GM21737 (cell line): Measurements from ENCODE around the gene RUNX2.

Source experiments
- ATAC-seq: cut with Tn5 transposase; IDR thresholded peaks from one replicate; pipeline ENCODE4 v1.9.1; 2021; ENCODE audit warnings: mild to moderate bottlenecking, moderate library complexity; ENCODE audit not compliant: unreplicated experiment

The RUNX2 gene

GRCh38 chr6:45507186-45507585 lies 179.1 kb downstream of the RUNX2 start:
- ATAC-seq, result no peak

DNA sequence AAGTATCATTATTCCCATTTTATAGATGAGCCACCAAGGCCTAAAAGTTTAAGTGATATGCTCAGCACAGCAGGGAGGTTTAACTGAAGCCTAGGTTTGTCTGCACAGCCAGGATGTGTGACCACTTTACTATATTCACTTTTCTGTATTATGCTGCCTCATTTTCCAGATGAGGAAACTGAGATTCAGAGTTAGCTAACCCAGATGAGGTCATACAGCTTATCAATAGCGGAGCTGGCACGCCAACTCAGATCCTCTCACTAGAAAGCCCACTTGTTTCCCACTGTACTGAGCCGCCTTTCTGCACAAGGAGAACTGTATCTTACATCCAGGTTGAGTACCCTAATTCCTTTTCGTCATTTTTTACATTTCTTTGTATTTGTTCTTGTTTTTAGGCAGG lies 181.3 kb downstream of the RUNX2 start:
- no peak for ATAC-seq

DNA sequence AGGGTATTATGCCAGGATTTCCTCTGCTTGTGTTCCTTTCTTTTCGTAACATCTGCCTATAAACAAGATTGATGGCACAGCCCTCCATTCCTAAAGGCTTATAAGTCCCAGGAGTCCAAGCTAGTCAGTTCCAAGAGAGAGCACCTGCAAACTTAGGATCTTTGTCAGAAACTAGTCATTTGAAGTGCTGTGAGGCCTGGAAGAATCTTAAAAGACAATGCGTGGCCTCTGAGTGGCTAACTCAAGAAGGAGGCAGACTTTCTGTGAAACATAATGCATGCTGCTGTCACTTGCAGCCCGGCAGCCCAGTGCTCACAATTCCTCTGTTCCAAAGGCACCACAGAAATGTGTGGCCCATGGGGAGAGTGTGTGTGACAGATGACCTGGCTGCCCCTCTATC lies 184.6 kb downstream of the RUNX2 start:
- no peak for ATAC-seq

- ATAC-seq, result no peak
Observed at GRCh38 chr6:45513213-45513618, 185.1 kb downstream of the RUNX2 start.

DNA sequence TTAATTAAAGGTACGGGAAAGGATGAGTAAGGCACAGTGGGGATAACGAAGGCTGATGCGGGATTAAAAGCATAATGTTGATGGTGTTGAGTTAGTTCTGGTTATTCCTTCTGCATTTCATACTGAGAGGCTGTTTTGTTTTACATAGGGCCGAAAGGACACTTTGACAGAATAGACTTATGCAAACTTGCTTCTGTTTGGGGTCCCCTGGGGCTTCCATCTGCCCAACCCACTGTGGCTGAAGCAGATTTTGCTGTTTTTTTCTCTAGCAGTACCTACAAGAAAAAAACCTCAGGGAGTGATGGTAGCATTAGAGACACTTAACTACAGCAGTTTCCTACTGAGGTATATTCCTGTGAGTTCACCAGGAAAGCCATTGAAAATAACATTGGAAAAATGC lies 185.7 kb downstream of the RUNX2 start:
- no peak for ATAC-seq

DNA sequence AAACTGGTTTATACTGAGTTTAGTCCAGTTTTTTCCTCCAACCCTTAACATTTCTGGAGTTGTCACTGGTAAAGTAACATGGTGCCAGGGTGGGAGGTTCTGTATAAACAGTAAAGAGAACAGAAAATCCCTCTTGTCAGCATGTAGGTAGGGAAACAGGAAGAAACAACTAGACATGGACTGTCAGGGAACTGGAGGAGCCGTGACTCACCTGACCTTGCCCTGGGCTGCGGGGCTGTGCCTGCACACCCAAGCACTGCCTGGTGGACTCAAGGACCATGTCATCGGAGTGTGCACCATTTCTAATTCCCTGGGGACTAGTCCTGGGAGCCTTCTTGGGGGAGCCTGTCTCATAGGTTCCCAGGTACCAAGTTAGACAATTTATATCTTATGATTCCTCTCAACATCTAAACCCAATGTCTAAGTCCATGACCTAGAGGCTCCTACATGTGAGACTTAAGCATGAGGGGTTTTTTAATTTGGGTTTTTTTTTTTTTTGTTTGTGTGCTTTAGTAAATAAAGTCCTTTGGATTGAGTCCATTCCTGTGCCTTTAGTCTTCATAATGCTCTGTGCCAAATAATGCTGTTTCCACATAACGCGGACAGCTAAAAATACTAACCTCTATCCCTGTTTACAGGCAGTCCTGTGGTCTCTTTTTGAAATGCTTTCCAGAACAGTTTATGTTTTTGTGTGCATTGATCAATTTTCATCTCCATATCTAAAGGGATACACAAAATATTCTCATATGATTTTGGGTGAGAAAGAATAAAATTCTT lies 186.5 kb downstream of the RUNX2 start:
- ATAC-seq, result no peak

- ATAC-seq, result no peak
Observed at GRCh38 chr6:45518013-45518720, 190.0 kb downstream of the RUNX2 start.

GRCh38 chr6:45521226-45521625 lies 193.1 kb downstream of the RUNX2 start:
- ATAC-seq, result no peak

DNA sequence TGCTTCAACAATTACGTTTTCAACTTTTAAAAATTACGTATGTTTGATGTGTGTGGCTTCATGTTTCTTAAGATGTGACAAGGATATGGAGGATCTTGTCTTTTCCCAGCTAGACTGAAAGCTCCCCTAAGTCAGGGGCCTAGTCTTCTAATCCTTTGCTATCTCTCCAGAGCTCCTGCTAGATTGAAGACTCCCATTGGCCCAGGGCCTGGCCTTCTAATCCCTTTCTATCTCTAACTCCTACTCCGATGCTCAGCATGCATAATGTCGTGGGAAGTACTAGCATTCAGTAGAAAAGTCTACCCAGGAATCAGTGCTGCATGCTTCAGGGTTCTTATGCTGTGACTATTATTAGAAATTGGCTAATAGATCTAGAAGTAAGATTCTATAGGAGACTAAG lies 194.4 kb downstream of the RUNX2 start:
- ATAC-seq, result no peak

GRCh38 chr6:45527210-45527609 lies 199.1 kb downstream of the RUNX2 start:
- no peak for ATAC-seq

DNA sequence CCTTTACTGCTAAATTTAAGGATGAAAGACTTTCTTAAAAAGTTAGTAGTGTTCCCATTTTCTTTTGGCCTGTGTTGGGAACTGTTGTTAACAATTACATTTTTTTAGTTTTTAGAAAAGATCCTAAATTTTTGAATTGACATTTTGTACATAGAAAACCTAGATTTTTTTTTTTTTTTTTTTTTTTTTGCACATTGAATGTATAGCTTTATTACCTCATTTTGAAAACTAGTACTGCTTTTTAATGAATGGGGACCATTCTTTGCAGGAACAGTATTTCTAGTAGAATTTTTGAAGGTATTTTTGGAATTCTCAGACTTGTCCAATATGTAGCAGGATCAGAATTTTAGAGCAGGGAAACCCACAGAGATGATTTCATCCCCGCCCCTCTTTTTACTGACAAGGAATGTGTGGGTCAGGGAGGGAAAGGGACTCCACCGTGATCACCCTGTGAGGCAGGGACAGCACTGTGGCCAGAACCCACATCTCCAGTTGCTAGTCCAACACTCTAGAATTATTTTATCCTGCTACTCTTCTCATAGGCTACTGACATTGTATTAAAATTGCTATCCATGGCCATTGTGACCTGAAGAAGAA lies 204.0 kb downstream of the RUNX2 start:
- ATAC-seq, result no peak

DNA sequence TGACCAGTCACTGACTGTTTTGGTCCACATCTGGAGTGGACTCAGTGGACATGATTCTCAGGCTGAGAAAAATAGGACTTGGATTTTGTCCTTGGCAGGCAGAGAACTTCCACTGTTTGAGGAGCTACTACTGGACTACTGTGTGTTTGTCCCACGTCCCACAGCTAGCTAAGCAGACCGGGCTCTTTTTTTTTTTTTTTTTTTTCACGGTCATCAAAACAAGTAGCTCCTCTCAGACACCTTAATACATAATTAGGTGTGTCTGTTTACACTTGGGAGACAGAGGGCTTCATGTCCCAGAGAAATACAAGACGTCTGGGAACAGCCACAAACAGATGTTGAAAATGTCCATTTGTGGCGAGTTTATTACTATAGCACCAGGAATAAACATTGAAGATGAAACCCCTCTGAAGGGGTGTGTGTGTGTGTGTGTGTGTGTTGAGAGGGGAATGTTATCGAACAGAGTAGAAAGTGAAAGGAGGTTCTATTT lies 204.6 kb downstream of the RUNX2 start:
- ATAC-seq, result no peak

DNA sequence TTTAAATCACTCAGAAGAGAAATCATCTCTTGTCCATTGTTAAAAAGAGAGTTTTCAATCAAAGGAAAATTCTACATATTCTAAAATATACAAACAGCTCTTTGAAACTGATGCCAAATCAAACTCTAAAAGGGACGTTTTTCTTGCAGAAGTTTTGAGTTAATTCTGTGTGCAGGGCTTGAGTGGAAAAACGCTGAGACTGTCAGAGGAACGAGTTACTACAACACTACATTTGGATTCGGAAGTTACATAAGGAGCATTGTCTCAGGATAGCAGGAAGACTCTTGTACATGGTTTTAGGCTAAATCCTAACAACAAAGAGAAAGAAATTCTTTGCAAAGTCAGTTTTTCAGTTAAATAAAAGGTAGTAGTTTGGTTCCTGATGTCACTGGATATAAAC lies 205.3 kb downstream of the RUNX2 start:
- ATAC-seq, result no peak

DNA sequence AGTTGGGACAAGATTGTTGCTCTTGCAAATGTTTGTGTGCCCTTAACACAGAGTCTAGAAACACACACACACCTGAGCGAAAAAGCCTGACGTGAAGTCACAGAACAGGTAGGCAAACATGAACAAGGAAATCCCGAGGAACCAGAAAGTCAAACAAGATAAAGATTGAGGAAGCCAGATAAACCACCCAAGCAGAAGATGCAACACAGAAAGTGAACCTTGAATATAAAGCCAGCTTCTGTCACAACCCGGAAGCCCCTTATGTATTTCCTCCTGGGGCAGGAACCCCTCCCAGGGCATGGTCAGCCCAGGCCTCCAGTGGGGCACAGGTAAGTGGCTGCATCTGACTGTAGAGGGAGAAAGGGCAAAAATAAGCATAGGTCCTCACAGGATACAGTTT lies 207.8 kb downstream of the RUNX2 start:
- ATAC-seq, result no peak

- no peak for ATAC-seq
Observed at GRCh38 chr6:45537539-45537938, 209.4 kb downstream of the RUNX2 start.

- no peak for ATAC-seq
Observed at GRCh38 chr6:45538641-45539547, 210.8 kb downstream of the RUNX2 start.

- no peak for ATAC-seq
Observed at GRCh38 chr6:45540375-45540920, 212.3 kb downstream of the RUNX2 start.

DNA sequence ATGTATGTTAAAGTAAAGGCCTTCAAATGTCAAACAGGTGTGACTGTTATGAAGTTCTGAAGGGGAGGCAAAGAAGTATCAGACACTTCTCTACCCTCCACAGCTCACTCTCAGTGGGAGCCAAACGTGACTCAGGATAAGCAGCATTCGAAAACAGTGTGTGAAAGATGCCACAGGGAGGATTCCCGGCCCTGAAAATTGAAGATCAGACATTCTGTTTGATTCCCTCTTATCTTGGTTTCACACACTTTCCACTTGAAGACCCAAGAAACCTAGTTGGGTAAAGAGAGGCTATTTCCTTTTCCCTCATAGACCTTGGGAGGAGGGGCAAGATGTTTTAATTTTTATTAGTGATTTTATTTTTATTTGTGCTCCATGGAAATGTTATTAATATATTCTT lies 213.8 kb downstream of the RUNX2 start:
- ATAC-seq, result no peak

GRCh38 chr6:45543298-45544235 lies 215.4 kb downstream of the RUNX2 start:
- ATAC-seq, result no peak

DNA sequence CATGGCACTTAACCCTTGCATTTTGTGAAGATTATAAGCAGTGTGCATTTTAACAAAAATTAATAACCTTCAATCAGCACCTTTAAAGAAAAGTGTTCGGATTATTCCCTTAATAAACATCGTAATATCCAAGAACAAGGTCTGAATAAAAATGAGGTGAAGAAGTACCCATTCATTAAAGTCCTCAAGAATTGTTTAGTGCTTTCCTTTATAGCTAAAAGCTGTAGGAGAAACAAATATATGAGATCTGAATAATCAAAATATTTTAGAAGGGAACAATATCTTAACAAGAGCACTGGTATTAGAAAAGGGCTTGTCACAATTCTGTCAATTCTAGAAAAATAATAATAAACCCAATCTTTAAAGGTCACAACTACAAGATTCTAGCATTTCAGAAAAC lies 217.3 kb downstream of the RUNX2 start:
- ATAC-seq, result no peak
